Kidney glomerular epithelial cell (primary cell): Measurements from ENCODE around the gene NDUFS5.
"Not testable (repeated sequence)": the region's sequence is repeated elsewhere in the genome, so short reads cannot be mapped to it uniquely, and the experiment has no call there.

ENCODE experiments used
- DNase-seq: peaks from one replicate; lab custom pipeline; 2025; lab: John Stamatoyannopoulos, UW

The NDUFS5 gene

GRCh38 chr1:39016604-39017171, 9.5 kb upstream of the NDUFS5 start:
- DNase-seq = no peak

GRCh38 chr1:39017266-39017665, 8.9 kb upstream of the NDUFS5 start:
- DNase-seq = no peak

GRCh38 chr1:39020494-39020893, 5.7 kb upstream of the NDUFS5 start:
- DNase-seq = not testable (repeated sequence)

- peak; percentile 10 for DNase-seq
These were observed 4.7 kb upstream of the NDUFS5 start for GRCh38 chr1:39021426-39021825.

- DNase-seq = no peak
These were observed 3.0 kb upstream of the NDUFS5 start for GRCh38 chr1:39023140-39023539.

- DNase-seq = no peak
These were observed 837 bp downstream of the NDUFS5 start for GRCh38 chr1:39026866-39027507.

GRCh38 chr1:39034114-39034654, 8.0 kb downstream of the NDUFS5 start:
- no peak for DNase-seq

GRCh38 chr1:39036678-39037077, 10.5 kb downstream of the NDUFS5 start:
- DNase-seq = no peak

GRCh38 chr1:39043513-39043912, 17.4 kb downstream of the NDUFS5 start:
- no peak for DNase-seq

GRCh38 chr1:39044762-39045161, 18.6 kb downstream of the NDUFS5 start:
- DNase-seq = no peak

GRCh38 chr1:39045231-39045630, 19.1 kb downstream of the NDUFS5 start:
- DNase-seq = no peak

GRCh38 chr1:39046613-39047210, 20.6 kb downstream of the NDUFS5 start:
- no peak for DNase-seq

- peak; percentile 92 for DNase-seq
These were observed 21.5 kb downstream of the NDUFS5 start for GRCh38 chr1:39047374-39048229.

- DNase-seq = no peak
These were observed 22.7 kb downstream of the NDUFS5 start for GRCh38 chr1:39048745-39049370.

- DNase-seq = no peak
These were observed 23.9 kb downstream of the NDUFS5 start for GRCh38 chr1:39050001-39050400.

- not testable (repeated sequence) for DNase-seq
These were observed 25.2 kb downstream of the NDUFS5 start for GRCh38 chr1:39051193-39051850.

GRCh38 chr1:39051956-39052355, 25.8 kb downstream of the NDUFS5 start:
- no peak for DNase-seq

- DNase-seq = not testable (repeated sequence)
These were observed 29.1 kb downstream of the NDUFS5 start for GRCh38 chr1:39055213-39055710.

GRCh38 chr1:39061516-39061915, 35.4 kb downstream of the NDUFS5 start:
- not testable (repeated sequence) for DNase-seq

- no peak for DNase-seq
These were observed 35.8 kb downstream of the NDUFS5 start for GRCh38 chr1:39061951-39062350.

GRCh38 chr1:39063191-39063590, 37.0 kb downstream of the NDUFS5 start:
- no peak for DNase-seq
